Nephron (organoid): Measurements from ENCODE around the gene STPG1.

ENCODE experiments used
- H3K27ac Mint-ChIP-seq, 3 experiments: 2 replicates each; pipeline ENCODE4 v1.8.0; 2020; ENCODE audit warnings: mixed read lengths in 3 of 3, mild to moderate bottlenecking in 2 of 3, moderate library complexity in 1 of 3
- H3K27me3 Mint-ChIP-seq: 2 replicates; pipeline ENCODE4 v1.8.0; 2021; ENCODE audit warnings: low read depth, mild to moderate bottlenecking, moderate library complexity, mixed read lengths
- H3K36me3 Mint-ChIP-seq: 2 replicates; pipeline ENCODE4 v1.8.0; 2020; ENCODE audit warnings: low read depth, mixed read lengths
- H3K4me1 Mint-ChIP-seq: 2 replicates; pipeline ENCODE4 v1.8.0; 2020; ENCODE audit warnings: mixed read lengths
- H3K4me3 Mint-ChIP-seq, 3 experiments: 2 replicates each; pipeline ENCODE4 v1.8.0; 2020; ENCODE audit warnings: mild to moderate bottlenecking in 3 of 3, mixed read lengths in 3 of 3, moderate library complexity in 2 of 3
- H3K9me3 Mint-ChIP-seq: 2 replicates; pipeline ENCODE4 v1.8.0; 2020; ENCODE audit warnings: mixed read lengths
- TF ChIP-seq, protein P1 (sequence below), 3 experiments: fragments of 200-600 bp; sonication (generic); IDR thresholded peaks; one replicate each; pipeline ENCODE4 v1.5.0; 2021; ENCODE audit warnings: antibody characterized with exemption in 3 of 3; ENCODE audit not compliant: unreplicated experiment in 3 of 3

STPG1 gene

DNA sequence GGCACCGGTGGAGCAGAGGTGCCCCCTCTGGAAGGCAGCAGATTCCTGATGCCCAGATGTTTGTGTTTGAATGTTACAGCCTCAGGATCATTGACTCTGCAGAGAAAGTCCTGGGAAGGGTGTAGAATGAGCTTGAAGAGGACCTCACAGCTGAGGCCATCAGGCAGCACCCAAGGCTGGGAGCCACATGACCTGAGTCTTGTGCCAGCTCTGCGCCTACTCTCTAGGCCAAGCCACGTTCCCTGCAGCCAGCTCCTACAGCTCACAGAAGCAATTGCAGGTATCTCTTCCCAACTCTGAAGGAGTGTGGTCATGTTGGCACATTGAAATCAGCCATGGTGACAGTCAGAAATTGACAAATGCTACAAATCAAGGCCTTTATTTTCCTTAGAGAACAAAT, 58.1 kb downstream of the STPG1 start:
- peaks cover 7% of the 10 kb centered on the region for H3K36me3 Mint-ChIP-seq
- no peaks in the 10 kb centered on the region for H3K9me3 Mint-ChIP-seq

DNA sequence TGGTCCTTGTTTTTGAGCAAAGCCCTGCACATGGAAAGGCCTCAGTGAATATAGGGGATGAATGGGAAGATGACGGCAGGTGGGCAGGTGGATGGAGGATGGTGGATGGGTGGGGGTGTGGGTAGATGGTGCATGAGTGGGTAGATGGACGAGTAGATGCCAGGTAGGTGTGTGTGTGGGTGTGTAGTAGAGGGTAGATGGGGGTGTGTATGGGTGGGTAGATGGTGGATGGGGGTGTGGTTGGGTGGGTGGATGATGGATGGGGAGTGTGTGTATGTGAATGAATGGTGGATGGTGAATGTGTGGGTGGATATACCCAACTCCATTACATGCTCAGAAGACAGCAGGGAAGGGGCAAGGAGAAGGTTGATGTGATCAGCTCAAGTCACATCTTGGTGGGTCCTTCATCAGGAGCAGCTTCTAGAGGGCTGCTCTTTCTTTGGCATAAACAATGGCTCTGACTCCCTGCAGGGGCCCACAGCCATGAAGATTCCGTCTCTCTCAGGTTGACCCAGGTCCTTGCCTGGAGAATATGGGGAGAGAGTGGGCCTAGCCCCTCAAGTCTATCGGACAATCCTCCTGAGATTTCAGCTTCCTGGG, 60.2 kb downstream of the STPG1 start:
- Mint-ChIP-seq H3K27me3 (peaks cover 15% of the 10 kb centered on the region), H3K9me3 (no peaks in the 10 kb centered on the region), H3K4me3 (no peak overlapping the region), H3K4me1 (no peaks in the 10 kb centered on the region), H3K36me3 (peaks cover 6% of the 10 kb centered on the region), H3K27ac (no peak overlapping the region)
- TF ChIP-seq, protein P1, sequence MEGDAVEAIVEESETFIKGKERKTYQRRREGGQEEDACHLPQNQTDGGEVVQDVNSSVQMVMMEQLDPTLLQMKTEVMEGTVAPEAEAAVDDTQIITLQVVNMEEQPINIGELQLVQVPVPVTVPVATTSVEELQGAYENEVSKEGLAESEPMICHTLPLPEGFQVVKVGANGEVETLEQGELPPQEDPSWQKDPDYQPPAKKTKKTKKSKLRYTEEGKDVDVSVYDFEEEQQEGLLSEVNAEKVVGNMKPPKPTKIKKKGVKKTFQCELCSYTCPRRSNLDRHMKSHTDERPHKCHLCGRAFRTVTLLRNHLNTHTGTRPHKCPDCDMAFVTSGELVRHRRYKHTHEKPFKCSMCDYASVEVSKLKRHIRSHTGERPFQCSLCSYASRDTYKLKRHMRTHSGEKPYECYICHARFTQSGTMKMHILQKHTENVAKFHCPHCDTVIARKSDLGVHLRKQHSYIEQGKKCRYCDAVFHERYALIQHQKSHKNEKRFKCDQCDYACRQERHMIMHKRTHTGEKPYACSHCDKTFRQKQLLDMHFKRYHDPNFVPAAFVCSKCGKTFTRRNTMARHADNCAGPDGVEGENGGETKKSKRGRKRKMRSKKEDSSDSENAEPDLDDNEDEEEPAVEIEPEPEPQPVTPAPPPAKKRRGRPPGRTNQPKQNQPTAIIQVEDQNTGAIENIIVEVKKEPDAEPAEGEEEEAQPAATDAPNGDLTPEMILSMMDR (IDR thresholded peaks at IDR 0.05; ENCODE audit: unreplicated experiment in 3 of 3), result no peak

More for the DNA sequence above, 58.1 kb downstream of the STPG1 start:
- Mint-ChIP-seq H3K4me3 (no peak overlapping the region), H3K27me3 (peaks cover 8% of the 10 kb centered on the region), H3K4me1 (no peaks in the 10 kb centered on the region), H3K27ac (no peak overlapping the region)
- TF ChIP-seq, protein P1 (IDR thresholded peaks at IDR 0.05; ENCODE audit: unreplicated experiment in 3 of 3), result no peak

DNA sequence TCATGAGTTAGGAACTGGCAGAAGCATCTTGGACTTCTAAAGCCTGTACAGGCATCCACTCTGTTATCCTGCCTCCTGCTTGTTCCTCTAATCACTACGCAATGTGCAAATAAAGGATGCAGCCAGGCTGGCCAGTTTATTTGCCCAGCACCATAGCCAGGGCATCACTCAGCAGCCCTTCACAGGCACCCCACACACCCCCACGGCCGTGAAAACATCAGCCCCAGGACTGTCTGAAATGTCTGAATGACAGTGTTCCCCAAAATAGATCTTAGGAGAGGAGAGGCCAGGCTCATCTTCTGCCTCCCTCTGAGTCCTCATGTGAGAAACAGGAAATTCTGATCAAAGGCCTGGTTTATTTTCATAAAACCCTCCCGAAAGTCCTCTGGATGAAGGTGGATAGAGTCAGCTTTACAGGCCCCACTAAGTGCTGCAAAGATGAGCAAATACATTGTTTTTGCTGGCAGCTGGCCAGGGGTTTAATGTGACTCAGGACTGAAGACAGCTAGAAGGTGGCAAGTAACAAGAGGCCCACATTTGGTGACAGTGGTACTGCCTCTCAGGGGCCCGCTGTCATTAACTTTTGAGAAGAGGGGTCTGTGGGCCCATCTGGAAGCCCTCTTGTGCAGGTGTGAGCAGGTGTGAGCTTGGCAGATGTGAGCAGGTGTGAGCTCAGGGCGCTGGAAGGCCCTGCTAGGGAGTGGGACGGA, 61.5 kb downstream of the STPG1 start:
- H3K27me3 Mint-ChIP-seq, result peaks cover 16% of the 10 kb centered on the region
- TF ChIP-seq, protein P1 (IDR thresholded peaks at IDR 0.05; ENCODE audit: unreplicated experiment in 3 of 3), result no peak
- H3K36me3 Mint-ChIP-seq, result no peaks in the 10 kb centered on the region
- no peaks in the 10 kb centered on the region for H3K4me1 Mint-ChIP-seq
- no peak overlapping the region for H3K27ac Mint-ChIP-seq
- no peaks in the 10 kb centered on the region for H3K9me3 Mint-ChIP-seq
- no peak overlapping the region for H3K4me3 Mint-ChIP-seq

DNA sequence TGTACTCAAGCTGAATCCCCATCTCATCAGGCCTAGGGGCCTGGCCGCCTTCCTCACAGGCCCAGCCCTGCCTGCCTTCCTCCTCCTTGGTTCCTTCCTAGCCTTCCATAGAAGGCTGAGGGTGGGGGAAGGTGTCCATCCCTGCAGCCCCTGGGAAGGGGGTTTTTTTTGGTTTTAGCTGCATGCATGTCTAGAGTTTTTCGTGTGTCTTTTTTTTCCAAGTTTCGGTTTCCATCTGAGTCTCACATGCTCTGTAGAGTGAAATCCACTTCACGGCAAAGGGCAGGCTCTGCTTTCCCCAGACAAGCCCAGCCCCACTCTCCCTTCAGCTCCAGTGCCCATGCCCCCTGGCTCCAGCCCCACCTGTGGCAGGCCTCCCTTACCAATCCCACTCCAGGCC, 62.3 kb downstream of the STPG1 start:
- no peaks in the 10 kb centered on the region for H3K4me1 Mint-ChIP-seq
- H3K9me3 Mint-ChIP-seq, result no peaks in the 10 kb centered on the region
- no peak overlapping the region for H3K27ac Mint-ChIP-seq
- no peaks in the 10 kb centered on the region for H3K36me3 Mint-ChIP-seq
- H3K4me3 Mint-ChIP-seq, result no peak overlapping the region
- TF ChIP-seq, protein P1 (IDR thresholded peaks at IDR 0.05; ENCODE audit: unreplicated experiment in 3 of 3), result no peak
- peaks cover 23% of the 10 kb centered on the region for H3K27me3 Mint-ChIP-seq

DNA sequence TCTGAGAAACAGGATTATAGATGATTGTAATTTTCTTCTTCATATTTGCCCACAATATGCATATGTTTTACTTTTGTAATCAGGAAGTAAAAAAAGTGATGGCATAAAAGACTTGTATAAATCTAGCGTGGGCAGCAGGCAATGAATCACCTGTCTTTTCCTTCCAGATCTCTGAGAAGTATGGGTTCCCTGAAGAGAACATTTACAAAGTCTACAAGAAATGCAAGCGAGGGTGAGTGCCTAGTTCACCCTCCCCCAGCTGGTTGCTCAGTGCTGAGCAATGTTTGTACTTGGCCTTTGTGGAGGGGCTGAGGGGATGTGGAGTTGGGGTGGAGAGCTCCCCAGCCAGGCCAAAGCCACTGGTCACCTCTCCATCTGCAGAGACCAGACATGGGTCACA, 63.7 kb downstream of the STPG1 start:
- Mint-ChIP-seq H3K9me3 (no peaks in the 10 kb centered on the region), H3K27ac (no peak overlapping the region), H3K4me3 (no peak overlapping the region), H3K36me3 (no peaks in the 10 kb centered on the region), H3K27me3 (peaks cover 24% of the 10 kb centered on the region), H3K4me1 (no peaks in the 10 kb centered on the region)
- TF ChIP-seq, protein P1 (IDR thresholded peaks at IDR 0.05; ENCODE audit: unreplicated experiment in 3 of 3), result no peak

DNA sequence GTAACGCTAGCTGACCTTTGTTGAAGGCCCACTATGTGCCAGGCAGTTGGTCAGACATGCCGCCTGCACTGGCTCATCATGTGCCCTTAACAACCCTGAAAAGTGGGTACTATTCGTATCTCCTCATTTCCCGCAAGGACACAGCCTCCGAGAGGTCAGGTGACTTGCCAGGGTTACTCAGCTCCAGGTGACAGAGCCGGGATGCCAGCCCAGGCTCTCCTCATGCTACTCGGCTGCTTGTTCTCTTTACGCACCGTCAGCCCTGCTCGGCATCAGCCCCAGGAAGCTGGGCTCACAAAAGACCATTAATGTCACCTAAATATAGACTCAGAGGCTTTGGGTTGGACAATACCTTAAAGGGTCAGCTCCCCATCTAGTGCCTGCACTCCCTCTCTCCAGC, 65.4 kb downstream of the STPG1 start:
- Mint-ChIP-seq H3K9me3 (no peaks in the 10 kb centered on the region), H3K27ac (no peak overlapping the region), H3K36me3 (no peaks in the 10 kb centered on the region), H3K4me3 (no peak overlapping the region), H3K4me1 (no peaks in the 10 kb centered on the region), H3K27me3 (peaks cover 24% of the 10 kb centered on the region)
- TF ChIP-seq, protein P1 (IDR thresholded peaks at IDR 0.05; ENCODE audit: unreplicated experiment in 3 of 3), result no peak
